Non-pigmented ciliary epithelial cell (primary cell): ENCODE measurements around the gene FAM3D.
"Not testable (repeated sequence)": the region's sequence is repeated elsewhere in the genome, so short reads cannot be mapped to it uniquely, and the experiment has no call there.

ENCODE experiments used
- DNase-seq: peaks from one replicate; pipeline ENCODE4 v3.0.0-alpha.2; 2010; ENCODE audit warnings: low read depth

FAM3D gene

DNA sequence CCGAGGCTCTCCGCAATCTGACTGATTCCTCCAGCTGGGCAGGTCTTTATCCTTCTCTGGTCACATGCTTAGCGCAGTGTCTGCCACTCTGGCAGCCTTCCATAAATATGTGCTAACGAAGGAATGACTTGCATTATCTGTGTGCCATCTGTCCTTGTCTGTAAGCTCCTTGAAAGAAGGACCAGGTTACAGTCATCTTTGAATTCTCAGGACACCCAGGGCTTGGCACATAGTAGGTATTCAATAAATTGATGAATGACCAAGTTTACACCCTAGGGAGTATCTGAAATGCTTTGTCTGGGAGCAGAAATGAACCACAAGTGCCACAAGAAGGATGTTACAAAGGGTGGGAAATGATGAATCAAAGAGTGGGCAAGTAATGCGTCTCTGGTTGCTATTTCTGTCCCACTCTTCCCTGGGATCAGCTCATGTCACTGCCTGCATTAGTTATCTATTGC is 16.5 kb upstream of the FAM3D start:
- DNase-seq = no peak

DNA sequence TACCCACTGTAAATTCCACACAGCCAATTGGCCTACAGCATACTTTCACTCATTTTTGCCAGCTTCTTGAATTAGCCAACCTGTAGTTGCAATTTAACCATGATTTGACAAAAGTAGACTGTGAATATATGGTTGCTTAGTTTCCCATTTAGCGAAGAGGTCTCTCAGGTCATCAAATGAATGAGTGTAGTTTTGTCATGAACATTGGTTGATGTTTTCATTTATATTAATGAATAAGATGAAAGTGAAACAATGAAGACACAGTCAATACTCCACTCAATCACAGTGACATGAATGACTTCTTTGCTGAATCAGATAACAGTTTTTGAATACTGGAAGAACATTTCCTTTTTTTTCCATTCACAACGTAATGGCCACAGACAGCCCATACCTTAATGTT is 15.3 kb upstream of the FAM3D start:
- no peak for DNase-seq

GRCh38 chr3:58680879-58681525 is 14.4 kb upstream of the FAM3D start:
- no peak for DNase-seq

GRCh38 chr3:58679974-58680666 is 13.5 kb upstream of the FAM3D start:
- no peak for DNase-seq

- no peak for DNase-seq
These were observed 12.9 kb upstream of the FAM3D start for GRCh38 chr3:58679446-58679845.

GRCh38 chr3:58678177-58678970 is 11.8 kb upstream of the FAM3D start:
- DNase-seq = not testable (repeated sequence)

DNA sequence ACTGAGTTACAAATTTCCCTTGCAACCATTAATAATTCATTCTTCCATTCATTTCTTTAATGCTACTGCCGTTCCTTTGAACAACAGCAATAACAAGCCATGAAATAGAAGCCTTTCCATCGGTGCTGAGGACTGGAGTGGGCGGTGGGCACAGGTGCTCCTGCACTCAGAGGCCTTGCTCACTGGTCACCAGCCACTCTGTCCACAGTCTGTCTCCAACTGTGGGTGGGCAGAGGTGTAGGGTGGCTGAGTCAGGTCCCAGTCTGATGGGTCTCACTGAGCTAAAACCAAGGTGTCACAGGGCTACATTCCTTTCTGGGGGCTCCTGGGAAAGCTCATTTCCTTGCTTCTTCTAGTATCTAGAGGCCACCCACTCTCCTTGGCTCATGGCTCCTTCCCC is 6.3 kb upstream of the FAM3D start:
- no peak for DNase-seq

- no peak for DNase-seq
These were observed 5.9 kb upstream of the FAM3D start for GRCh38 chr3:58672451-58672850.

GRCh38 chr3:58670506-58671135 is 4.0 kb upstream of the FAM3D start:
- no peak for DNase-seq

- no peak for DNase-seq
These were observed 1.7 kb upstream of the FAM3D start for GRCh38 chr3:58668247-58668646.

DNA sequence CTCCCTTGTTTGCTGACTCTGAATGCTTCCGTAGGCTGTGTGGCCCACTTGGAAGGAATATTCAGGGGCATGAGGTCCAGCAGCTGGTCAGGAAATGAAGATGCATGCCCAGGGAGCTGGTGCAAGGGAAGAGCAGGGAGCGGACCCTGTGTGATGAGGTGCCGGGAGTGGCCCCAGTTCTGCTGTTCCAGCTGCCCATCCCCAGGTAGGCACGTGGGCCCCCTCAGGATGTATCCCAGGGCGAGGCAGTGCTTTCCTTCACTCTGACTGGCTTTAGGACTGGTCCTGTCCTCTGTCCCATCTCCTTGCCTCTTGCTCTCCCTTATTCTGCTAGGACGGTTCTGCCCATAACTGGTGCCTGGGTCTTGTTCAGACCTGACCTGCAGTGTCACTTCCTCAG is 1.1 kb upstream of the FAM3D start:
- DNase-seq = no peak

DNA sequence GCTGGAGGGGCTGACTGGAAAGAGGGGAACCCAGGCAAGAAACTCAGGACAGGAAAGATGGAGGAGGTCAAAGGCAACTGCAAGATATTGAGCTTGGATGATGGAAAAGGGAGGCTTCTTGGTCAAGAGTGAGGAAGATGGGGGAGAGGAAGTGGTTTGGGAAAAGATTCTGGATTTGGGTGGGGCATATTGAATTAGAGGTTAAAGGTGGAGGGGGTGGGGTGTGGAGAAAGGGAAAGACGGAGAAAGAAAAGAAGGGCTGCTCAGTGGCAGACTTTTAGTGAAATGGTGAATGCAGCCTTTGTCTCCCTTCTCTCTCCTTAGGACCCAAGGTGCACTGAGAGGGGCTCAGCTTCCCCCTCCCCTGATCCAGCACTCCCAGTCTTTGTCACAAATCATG is 655 bp upstream of the FAM3D start:
- no peak for DNase-seq

- no peak for DNase-seq
These were observed 1.2 kb downstream of the FAM3D start for GRCh38 chr3:58665405-58665804.

GRCh38 chr3:58664611-58665010 is 2.0 kb downstream of the FAM3D start:
- no peak for DNase-seq

DNA sequence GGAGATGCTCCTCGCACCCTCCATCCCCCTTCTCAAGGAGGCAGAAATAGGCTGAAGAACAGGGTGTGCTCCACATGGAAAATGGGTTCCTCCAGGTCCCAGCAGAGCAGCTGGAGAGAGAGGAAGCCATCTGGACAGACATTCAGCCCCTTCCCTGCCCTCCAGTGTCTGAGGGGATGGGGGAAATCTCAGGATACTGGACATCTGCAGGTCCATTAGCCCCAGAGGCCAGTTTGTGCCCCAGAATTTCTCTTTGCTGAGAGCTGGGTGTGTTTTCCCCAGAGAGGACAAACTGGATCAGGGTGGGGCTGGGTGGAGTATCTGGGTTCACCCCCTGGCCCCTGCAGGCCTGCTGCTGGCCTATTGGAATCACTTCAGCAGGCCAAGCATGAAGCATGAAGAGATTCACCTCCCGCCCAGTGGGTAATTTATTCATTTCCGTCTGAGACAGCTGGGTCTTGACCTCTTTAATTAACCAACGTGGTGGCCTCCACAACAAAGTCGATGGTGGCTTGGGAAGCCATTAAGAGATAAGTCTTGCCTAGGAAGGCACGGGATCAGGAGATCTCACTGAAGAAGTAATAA is 4.6 kb downstream of the FAM3D start:
- no peak for DNase-seq

- no peak for DNase-seq
These were observed 5.6 kb downstream of the FAM3D start for GRCh38 chr3:58660998-58661397.

GRCh38 chr3:58659051-58659675 is 7.4 kb downstream of the FAM3D start:
- no peak for DNase-seq

- DNase-seq = no peak
These were observed 8.1 kb downstream of the FAM3D start for GRCh38 chr3:58658508-58658907.

- DNase-seq = no peak
These were observed 8.9 kb downstream of the FAM3D start for GRCh38 chr3:58657571-58658141.

GRCh38 chr3:58657036-58657520 is 9.5 kb downstream of the FAM3D start:
- no peak for DNase-seq

DNA sequence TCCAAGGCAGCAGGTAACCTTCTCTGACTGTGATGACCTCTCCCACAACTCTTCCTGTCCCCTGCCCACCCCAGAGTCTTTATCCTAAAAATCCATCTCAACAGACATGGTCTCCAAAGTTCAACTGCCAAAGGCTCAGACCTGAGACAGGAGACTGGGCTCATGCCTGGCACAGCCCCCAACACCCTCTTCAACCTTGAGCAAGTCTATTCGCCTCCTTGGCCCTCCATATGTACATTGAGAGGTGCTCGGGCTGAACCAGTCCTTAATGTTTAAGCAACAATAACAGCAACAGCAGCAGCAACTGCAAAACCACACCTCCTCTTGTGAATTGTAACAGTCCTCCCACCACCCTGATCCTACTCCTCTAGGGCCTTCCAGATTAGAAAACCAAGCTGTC is 9.9 kb downstream of the FAM3D start:
- DNase-seq = no peak
